ENCODE data around the gene ZBTB1. TPM values are rescaled to one million over a fixed set of nuclear protein-coding genes. Genes with fewer than 3 reads are reported as not detected.
"Not testable (repeated sequence)": the region's sequence is repeated elsewhere in the genome, so short reads cannot be mapped to it uniquely, and the experiment has no call there.

The ZBTB1 gene
- total RNA-seq, 1 experiment from 2014 or later = 36.6 TPM

DNA sequence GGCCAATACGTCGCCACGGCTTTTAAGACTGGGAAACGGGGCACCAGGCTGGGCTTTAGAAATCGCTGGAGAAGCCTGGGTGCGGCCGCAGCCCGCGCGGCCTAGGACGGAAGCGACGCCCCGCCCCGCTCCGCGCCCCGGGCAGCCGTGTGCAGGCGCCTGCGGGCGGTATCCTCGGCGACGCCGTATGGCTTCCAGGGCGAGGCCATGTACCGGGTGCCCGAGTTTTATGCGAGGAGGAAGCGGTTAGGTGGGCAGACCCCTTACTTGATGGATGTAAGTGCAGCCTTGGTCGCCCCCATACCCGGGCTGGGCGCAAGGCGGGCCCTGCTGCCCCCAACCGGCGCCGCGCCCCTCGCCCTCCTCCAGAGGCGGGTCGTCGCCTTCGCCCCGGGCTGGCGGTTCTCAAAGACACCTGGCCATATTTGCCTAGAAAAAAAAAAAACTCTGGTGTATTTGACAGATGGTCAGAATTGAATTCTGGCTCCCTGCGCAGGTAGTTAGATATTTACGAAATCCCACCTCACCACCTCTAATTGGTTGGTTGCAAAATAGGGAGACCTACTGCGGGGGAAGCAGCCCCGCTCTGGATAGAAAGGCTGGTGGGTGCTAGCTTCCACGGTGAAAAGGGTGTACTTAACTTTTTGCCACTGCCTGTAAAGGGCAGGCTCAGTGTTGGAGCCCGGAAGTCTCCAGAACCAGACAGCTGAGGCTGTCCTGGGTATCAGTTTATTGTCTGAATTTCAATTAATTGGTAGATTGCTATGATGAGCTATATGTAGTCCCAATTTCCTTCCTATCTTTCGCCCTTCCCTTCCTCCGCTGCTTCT, 45.4 kb downstream of the ZBTB1 start, which contains the start of gene PPP1R36:
TSS of gene PPP1R36 (plus strand) at position 171 of the 830 bp plus-strand sequence. CDS start at position 208, 37 bp downstream.
- in situ Hi-C loops (cut with HindIII; ENCODE audit: low pct_unique_long_range_greater_than_20kb, low sequenced_read_pairs) = no loop called here
- DNase-seq (ENCODE audit: low read depth) = no peak

DNA sequence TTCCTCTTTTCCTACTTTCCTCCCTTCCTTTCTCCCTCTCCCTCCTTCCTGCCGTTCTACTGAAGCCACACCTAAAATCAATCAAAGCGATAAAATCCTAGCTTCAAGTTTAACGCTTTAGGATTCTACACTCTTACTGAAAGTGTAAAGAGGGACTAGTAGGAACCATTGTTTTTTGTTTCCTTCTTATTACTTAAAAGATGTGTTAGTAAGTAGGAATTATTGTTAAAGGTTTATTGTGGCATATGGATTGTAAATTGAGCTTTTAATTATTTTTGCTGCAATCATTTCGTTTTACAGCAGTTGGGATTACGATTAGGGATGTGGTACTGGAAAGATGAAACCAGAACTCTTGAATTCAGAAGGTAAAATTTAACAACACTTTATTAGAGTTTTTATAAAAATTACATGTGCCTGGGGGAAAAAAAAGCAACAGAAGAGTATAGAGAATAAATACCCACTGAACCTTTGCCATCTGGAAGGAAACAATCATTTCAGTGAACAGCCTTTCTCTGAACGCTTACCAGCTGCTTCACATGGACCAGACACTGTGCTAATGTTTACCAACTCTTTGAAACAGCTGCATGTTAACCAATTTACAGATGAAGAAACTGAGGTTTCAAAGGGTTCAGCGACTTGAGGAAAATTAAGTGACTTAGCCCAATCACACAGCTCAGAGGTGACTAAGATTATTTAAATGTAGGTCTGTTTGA, 46.2 kb downstream of the ZBTB1 start:
- in situ Hi-C loops (cut with HindIII; ENCODE audit: low pct_unique_long_range_greater_than_20kb, low sequenced_read_pairs) = no loop called here

DNA sequence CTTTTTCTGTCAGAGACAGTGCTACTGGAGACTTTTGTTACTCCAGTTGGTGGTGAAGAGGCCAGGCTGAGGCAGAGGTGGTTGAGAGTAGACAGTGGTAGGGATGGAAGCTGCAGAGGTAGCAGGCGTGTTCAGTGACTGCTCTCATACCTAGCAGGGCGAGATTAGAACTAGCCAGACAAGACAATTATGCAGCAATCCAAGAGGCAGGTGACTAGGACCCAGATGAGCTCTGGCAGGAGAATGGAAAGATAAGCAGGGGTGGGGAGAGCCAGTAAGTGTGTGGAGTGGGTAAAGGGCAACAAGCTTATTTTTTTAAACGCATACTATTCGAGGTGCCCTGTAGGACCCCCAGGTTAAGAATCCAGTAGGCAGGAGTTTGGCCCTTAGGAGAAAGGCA, 50.0 kb downstream of the ZBTB1 start:
- DNase-seq (ENCODE audit: low read depth) = no peak
- in situ Hi-C loops (cut with HindIII; ENCODE audit: low pct_unique_long_range_greater_than_20kb, low sequenced_read_pairs) = no loop called here

More for the DNA sequence above, 46.2 kb downstream of the ZBTB1 start:
- no peak for DNase-seq (ENCODE audit: low read depth)

DNA sequence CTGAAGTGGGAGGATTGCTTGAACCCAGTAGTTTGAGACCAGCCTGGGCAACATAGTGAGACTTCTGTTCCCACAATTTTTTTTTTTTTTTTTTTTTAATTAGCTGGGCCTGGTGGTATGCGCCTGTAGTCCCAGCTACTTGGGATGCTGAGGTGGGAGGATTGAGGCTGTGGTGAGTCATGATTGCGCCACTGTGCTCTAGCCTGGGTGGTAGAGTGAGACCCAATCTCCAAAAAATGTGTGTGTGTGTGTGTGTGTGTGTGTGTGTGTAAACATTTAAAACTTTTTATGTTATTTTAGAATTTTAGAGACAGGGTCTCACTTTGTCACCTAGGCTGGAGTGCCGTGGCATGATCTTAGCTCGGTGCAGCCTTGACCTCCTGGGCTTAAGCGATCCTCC, 52.0 kb downstream of the ZBTB1 start:
- DNase-seq (ENCODE audit: low read depth) = no peak
- in situ Hi-C loops (cut with HindIII; ENCODE audit: low pct_unique_long_range_greater_than_20kb, low sequenced_read_pairs) = no loop called here

DNA sequence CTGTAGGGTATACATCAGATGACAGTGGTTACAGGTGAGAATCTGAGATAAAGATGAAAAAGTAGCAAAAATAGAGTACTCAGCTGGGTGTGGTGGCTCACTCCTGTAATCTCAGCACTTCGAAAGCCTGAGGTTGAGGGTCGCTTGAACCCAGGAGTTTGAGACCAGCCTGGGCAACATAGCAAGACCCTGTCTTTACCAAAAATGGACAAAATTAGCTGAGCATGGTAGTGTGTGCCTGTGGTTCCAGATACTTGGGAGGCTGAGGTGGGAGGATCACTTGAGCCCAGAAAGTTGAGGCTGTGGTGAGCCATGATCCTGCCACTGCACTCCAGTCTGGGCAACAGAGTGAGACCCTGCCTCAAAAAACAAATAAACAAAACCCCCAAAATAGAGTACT, 53.6 kb downstream of the ZBTB1 start:
- in situ Hi-C loops (cut with HindIII; ENCODE audit: low pct_unique_long_range_greater_than_20kb, low sequenced_read_pairs); DNase-seq (ENCODE audit: low read depth): not testable (repeated sequence)

- no peak for DNase-seq (ENCODE audit: low read depth)
- in situ Hi-C loops (cut with HindIII; ENCODE audit: low pct_unique_long_range_greater_than_20kb, low sequenced_read_pairs) = no loop called here
Observed at GRCh38 chr14:64561631-64562030, 57.1 kb downstream of the ZBTB1 start.

- in situ Hi-C loops (cut with HindIII; ENCODE audit: low pct_unique_long_range_greater_than_20kb, low sequenced_read_pairs) = no loop called here
- no peak for DNase-seq (ENCODE audit: low read depth)
Observed at GRCh38 chr14:64562436-64562835, 57.9 kb downstream of the ZBTB1 start.

DNA sequence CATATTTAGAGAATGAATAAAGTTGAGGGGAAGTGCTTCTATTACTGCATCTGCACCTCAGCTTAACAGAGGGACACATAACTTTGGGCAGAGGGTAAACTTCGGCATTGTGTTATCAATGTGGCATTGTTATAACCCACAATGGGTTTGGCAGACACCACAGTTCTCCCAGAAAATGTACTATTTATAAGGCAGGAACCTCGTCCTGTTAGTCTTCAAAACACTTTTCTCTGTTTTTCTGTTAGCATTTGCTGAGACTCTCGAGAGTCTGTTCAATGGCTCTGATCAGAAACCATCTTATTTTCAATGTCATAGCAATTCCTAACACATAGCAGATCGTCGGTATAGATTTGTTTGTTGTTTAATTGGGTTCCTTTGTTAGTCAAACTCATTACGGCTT, 59.1 kb downstream of the ZBTB1 start:
- in situ Hi-C loops (cut with HindIII; ENCODE audit: low pct_unique_long_range_greater_than_20kb, low sequenced_read_pairs) = no loop called here
- DNase-seq (ENCODE audit: low read depth) = no peak

- no peak for DNase-seq (ENCODE audit: low read depth)
- in situ Hi-C loops (cut with HindIII; ENCODE audit: low pct_unique_long_range_greater_than_20kb, low sequenced_read_pairs) = no loop called here
Observed at GRCh38 chr14:64566651-64567122, 62.1 kb downstream of the ZBTB1 start.

DNA sequence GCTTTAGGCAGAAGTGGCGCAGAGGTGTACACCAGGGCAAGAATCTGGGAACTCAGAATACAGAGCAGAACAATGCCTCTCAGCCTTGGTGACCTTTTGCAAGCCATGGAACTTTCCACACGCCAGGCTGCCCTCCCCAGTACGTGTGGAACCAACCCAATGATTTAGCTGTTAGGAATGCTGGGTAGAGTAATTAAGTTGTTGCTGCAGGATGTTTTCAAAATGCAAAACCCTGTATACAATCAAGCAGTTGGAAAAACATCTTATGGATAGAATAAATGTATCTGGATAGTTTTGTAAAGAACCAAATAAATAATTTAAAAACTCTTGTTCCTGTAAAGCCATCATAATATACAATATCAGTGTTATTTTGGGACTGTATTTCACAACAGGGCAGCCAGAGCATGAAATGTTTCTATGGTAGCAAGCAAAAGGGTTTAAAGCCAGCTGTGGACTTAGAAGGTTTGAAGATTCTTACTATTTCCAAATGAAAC, 64.6 kb downstream of the ZBTB1 start:
- DNase-seq (ENCODE audit: low read depth) = peak; percentile 13
- in situ Hi-C loops (cut with HindIII; ENCODE audit: low pct_unique_long_range_greater_than_20kb, low sequenced_read_pairs) = no loop called here

GRCh38 chr14:64569646-64570045, 65.1 kb downstream of the ZBTB1 start:
- DNase-seq (ENCODE audit: low read depth); in situ Hi-C loops (cut with HindIII; ENCODE audit: low pct_unique_long_range_greater_than_20kb, low sequenced_read_pairs): not testable (repeated sequence)

GRCh38 chr14:64572386-64573104, 68.0 kb downstream of the ZBTB1 start:
- no peak for DNase-seq (ENCODE audit: low read depth)
- in situ Hi-C loops (cut with HindIII; ENCODE audit: low pct_unique_long_range_greater_than_20kb, low sequenced_read_pairs) = no loop called here

DNA sequence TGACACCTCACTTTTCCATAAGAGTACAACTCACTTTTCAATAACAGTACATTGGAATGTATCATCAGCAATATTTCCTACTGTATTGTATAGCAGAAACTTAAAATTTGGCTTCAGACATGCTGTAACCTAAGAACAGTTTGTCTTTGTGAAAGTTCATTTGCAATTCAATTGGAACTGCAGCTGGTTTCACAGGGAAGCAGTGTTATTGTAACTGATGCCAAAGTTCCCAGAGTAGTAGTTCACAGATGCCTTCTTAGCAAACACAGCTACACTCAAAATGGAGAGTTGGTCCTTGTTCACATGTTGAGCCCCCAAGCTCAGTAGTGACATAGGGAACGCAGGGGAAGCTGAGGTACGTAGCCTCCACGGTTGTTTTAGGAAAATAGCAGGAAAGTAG, 68.5 kb downstream of the ZBTB1 start:
- in situ Hi-C loops (cut with HindIII; ENCODE audit: low pct_unique_long_range_greater_than_20kb, low sequenced_read_pairs) = no loop called here

More for the DNA sequence above, 68.5 kb downstream of the ZBTB1 start:
- DNase-seq (ENCODE audit: low read depth) = no peak

Other genes with a start within 250 kb of the ZBTB1 start
- gene ESR2, start 210.4 kb upstream of the ZBTB1 start, total RNA-seq (2014; rRNA removed; shearing (Covaris generic); ENCODE audit: low replicate concordance) = 0.27 TPM in 1 of 2 replicates, not detected in the other
- 26.7 and 28.6 TPM in 2 replicates for gene MTHFD1, start 116.4 kb upstream of the ZBTB1 start, total RNA-seq (2014; rRNA removed; shearing (Covaris generic); ENCODE audit: low replicate concordance)
- gene AKAP5, start 39.3 kb upstream of the ZBTB1 start, total RNA-seq (2014; rRNA removed; shearing (Covaris generic); ENCODE audit: low replicate concordance) = 0.87 and 1.3 TPM in 2 replicates
- gene ZBTB25, start 932 bp upstream of the ZBTB1 start, total RNA-seq (2014; rRNA removed; shearing (Covaris generic); ENCODE audit: low replicate concordance) = 0.38 and 0.74 TPM in 2 replicates
- gene HSPA2, start 36.0 kb downstream of the ZBTB1 start, total RNA-seq (2014; rRNA removed; shearing (Covaris generic); ENCODE audit: low replicate concordance) = 38.4 and 42.5 TPM in 2 replicates
- not detected in 2 replicates for gene PPP1R36, start 45.2 kb downstream of the ZBTB1 start, total RNA-seq (2014; rRNA removed; shearing (Covaris generic); ENCODE audit: low replicate concordance)
- gene PLEKHG3, start 199.7 kb downstream of the ZBTB1 start, total RNA-seq (2014; rRNA removed; shearing (Covaris generic); ENCODE audit: low replicate concordance) = 48.3 and 99.4 TPM in 2 replicates

All from Caki2 (cell line).